ENCODE measurements around the gene EZR.
"Not testable (repeated sequence)": the region's sequence is repeated elsewhere in the genome, so short reads cannot be mapped to it uniquely, and the experiment has no call there.

The EZR gene

DNA sequence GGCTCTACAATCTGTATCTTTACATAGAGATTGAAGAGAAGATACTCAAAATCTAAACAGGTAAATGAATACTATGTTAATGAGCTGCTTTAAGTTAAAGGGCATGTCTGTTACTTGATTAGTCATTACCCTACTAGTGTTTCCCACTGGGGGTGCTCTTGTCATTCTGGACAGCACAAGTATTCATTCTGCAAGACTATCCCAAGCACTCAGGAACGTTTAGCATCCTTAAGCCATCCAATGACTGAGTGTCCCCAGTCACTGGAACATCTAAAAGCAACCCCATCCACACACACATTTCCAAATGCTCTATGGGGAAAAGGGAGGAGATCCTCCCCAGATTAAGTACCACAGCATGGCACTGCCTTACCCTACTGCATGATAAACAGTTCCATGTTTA is 25.7 kb downstream of the EZR start:
- DNase-seq = no peak

GRCh38 chr6:158792505-158792904 is 26.7 kb downstream of the EZR start:
- DNase-seq = not testable (repeated sequence)

GRCh38 chr6:158791274-158791855 is 27.8 kb downstream of the EZR start:
- no peak for DNase-seq

DNA sequence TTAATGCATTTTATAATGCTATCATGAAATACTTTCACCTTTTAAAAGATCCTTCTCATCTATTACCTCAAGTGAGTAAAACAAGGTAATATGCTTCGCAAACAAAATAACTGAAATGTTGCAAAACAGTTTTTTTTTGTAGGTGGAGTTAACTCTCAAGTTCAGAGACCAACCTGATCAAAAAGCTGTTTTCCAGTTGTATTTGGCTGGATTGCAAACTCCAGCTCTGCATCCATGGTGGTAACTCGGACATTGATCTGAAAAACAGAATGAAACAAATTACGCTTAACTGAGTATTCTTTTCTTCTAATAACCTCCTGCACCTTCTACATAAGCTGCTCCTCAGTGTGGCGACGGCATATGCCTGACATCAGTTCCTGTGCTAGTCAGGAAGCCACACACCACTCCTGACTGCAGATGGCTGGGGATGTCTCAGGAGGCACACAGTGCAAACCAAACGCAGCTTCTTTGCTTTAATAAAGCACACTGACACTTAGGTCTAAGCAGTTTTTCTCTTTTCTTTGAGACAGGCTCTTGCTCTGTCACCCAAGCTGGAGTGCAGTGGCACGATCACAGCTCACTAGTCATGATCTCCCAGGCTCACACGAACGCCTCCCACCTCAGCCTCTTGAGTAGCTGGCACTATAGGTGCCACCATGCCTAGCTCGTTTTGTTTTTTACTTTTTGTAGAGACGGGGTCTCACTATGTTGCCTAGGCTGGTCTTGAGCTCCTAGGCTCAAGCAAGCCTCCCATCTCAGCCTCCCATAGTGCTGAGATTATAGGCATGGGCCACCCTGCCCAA is 29.9 kb downstream of the EZR start:
- DNase-seq = no peak

DNA sequence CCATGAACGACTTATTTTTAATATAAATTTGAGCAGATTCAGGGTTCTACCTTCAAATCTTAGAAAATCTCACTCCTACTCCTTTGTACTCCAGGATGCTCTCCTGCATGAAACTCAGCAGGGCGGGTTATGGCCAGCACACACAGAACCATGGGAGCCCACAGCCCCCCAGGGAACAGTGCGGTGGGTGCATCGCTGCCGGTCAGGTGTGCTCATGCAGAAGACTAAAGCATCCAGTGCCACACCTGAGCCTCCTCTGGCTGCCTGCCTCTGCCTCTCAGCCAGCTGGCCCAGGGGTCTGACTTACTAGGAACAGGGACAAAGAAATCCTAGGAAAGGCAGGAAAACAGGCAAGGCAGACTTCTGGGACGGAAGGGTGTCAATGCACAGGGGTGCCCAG is 31.8 kb downstream of the EZR start:
- no peak for DNase-seq

DNA sequence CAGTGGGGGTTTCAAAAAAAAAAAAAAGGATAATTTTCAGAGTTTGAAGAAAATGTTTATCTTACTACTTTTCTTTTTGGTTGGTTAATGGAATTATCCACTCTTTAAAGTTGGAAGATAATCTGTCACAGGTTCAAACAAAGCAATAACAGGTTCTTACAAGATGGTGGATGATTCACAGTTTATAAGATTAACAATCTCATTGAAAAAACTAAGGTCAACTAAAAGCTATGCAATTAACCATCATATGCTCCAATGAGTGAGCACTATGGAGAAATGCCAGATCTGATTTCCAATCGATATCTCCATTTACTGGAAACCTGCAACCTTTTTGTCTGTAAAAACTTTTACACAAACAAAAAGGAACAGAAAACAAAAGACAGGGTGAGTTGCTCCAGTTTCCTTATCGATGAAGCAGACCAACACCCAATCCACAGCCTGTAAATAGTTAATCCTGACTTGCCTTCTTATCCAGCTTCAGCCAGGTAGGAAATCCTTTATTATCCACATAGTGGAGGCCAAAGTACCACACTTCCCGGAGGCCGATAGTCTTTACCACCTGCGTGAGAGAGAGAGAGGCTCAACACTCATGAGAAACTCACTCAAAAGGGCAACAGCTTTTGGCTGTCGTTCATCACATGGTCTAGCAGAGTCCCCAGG is 32.4 kb downstream of the EZR start:
- no peak for DNase-seq

DNA sequence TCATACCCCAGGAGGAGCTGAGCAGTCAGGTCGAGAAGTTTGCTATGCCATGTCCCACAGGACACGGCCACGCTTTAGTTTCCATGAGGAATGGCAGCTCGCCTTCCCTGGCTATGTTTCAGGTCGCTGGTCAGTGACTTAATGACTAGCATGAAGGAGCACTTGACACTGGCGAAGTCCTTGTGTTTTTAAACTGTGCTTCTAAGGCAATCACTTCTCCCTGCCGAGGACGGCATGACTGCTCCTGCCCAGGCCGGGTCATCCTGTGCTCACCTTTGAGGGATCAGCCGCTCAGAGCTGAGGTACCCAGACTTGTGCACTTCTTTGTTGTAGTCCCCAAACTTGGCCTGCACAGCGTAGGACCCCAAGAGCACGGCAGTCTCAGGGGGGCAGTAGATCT is 34.1 kb downstream of the EZR start:
- no peak for DNase-seq

DNA sequence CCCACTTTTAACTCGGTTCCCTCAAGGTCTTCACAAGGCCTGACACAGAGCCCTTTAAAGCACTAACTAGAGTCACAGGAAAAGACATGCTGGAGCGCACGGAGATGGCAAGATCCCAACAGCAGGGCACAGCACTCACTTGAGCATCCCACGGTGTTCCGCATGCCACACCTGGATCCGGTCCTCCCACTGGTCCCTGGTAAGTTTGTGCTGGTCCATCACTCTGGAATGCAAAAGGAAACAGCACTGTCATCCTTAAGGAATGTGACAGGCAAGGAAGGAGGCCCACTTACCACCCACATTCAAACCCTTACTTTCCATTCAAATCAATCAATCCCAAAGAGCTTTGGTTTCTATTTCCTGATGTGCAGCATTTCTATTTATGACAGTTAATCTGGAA is 34.7 kb downstream of the EZR start:
- DNase-seq = peak; percentile 68

DNA sequence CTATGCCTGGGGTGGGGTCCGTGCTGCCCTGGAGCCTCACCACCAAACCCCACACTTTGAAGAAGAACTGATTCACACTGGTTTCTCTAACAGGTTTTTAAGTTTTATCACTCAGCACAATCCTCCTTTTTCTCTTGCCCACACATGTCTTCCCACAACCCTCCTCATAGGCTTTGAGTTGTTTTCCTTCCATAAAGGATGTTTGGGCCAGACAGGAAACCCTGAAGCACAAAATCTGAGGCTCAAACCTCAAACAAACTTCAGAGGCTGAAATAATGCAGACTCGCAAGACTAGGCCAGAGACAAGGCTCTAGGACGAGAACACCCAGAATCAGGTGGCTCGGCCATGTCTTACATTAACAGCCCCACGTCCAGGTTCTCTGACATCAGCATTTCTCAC is 35.3 kb downstream of the EZR start:
- DNase-seq = no peak

DNA sequence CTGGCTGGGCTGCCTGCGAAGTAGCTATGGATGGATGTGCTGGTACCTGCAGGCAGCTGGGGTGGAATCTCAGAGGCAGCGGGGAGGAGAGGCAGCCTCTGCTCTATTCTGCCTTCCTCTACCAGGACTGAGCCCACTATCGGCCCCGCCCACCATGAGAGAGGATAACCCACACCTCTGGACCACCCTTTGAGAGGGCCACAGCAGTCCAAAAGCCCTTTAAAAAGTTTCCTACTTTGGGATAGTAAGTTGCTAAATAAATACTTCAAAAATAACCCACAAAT is 36.1 kb downstream of the EZR start:
- no peak for DNase-seq

DNA sequence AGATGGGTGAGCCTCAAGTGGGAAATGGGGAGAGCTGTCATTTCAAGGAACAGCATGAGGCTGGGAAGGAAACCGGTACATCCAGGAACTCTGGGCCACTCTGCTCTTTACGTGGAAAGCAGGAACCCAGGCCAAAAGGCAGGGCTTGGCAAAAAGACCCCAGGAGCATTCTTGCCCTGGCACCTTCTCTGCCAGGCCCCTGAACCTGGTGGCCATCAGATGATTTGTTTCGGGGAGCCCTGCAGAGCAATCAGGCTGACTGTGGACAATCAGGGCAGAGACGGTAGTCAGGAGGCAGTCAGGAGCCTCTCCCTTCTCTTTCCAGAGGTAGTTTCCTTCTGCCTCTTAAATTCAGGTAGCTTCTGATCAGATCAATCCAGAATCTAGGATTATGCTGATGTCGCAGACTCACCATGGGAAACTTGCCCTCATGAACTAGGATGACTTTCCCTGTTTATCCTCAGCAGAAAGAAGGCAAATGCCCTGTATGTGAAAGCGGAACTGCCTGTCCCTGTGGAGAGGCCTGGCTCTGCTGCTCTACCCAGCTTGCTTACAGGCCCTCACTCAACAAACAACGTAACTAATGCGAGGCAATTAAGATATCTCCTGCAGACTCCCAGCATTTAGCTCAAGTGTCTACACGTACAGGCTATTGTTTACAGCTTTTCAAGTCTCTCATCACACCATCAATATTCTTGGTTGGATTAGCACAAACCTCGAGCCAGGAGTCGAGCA is 36.6 kb downstream of the EZR start:
- no peak for DNase-seq

DNA sequence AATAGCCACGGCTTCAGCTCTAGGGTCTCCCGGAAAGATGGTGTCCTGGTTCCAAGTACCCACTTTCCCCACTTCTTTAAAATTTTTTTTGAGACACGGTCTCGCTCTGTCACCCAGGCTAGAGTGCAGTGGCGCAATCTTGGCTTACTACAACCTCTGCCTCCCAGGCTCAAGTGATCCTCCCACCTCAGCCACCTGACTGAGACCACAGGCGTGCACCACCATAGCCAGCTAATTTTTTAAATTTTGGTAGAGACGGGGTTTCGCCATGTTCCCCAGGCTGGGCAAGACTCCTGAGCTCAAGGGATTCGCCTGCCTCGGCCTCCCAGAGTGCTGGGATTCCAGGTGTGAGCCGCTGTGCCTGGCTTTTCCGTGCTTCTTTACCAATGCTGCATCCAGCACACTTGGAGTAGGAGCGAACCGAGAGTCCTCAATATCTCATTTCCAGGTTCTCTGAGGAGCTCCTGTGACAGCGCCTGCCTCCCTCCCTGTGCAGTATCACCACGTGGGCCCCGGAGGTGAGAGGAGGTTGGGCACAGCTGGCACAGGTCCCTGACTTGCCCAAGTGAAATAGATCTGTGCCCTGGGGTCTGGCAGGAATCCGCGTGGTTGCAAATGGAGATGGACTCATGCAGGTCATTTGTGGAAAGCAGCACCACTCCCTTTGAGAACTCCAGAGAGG is 37.3 kb downstream of the EZR start:
- no peak for DNase-seq

- DNase-seq = no peak
Measured at GRCh38 chr6:158780988-158781691, 38.0 kb downstream of the EZR start.

- DNase-seq = no peak
Measured at GRCh38 chr6:158780246-158780884, 38.8 kb downstream of the EZR start.

- DNase-seq = no peak
Measured at GRCh38 chr6:158778005-158778527, 41.1 kb downstream of the EZR start.

- DNase-seq = no peak
Measured at GRCh38 chr6:158777510-158777909, 41.7 kb downstream of the EZR start.

DNA sequence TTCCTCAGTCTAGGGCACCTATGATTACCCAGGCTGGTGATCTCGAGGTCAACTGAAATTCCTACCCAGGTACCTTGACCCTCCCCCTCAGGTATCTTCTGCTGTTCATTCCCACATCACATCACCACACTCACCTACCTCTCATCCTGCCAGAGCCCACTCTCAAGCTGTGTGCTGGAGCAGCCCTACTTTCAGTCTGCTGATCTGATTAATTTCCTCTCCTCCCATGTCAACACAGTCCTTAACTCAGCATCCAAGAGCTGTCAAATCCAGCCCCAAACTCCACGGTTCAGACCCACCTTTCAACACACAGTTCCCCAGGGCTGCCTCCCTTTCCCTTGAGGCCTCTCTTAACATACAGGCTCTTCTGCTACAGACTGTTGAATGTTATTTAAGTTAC is 42.4 kb downstream of the EZR start:
- DNase-seq = no peak

GRCh38 chr6:158775832-158776231 is 43.3 kb downstream of the EZR start:
- no peak for DNase-seq

GRCh38 chr6:158774717-158775449 is 44.3 kb downstream of the EZR start:
- DNase-seq = no peak

GRCh38 chr6:158773581-158774449 is 45.4 kb downstream of the EZR start:
- DNase-seq = no peak
